H1 (cell line): ENCODE results near the gene SLC35E3. TPM values are rescaled to one million over a fixed set of nuclear protein-coding genes. Genes with fewer than 3 reads are reported as not detected.

Source experiments
- CTCF ChIA-PET: fragments of 300-600 bp; sonication (Branson Sonifier 250); formaldehyde crosslinking; loops from one replicate; lab custom pipeline; 2021; ENCODE audit not compliant: partially characterized antibody; lab: Charles Lee
- POLR2A ChIA-PET: fragments of 300-600 bp; sonication (Branson Sonifier 250); formaldehyde crosslinking; loops from one replicate; lab custom pipeline; 2021; ENCODE audit warnings: inconsistent platforms; ENCODE audit not compliant: partially characterized antibody; lab: Charles Lee
- DNase-seq, 2 experiments: peaks; one replicate each; pipeline versions ENCODE4 v3.0.0 to v3.0.0-alpha.2; 2010 to 2022; ENCODE audit warnings: low spot score in 2 of 2, low read depth in 1 of 2, mixed read lengths in 1 of 2
- FAIRE-seq: peaks from 2 replicates; lab custom pipeline; 2011; peaks lifted over from hg19 to GRCh38; lab: Jason Lieb, UNC
- H2AFZ ChIP-seq: 2 replicates; pipeline ENCODE4 v1.8.1; 2012; ENCODE audit warnings: low read length, inconsistent platforms
- H2AK5ac ChIP-seq: 2 replicates; pipeline ENCODE4 v1.6.1; 2013; ENCODE audit warnings: low read depth, low read length
- H2BK120ac ChIP-seq: replicated peaks from 2 replicates; pipeline ENCODE3; 2013; ENCODE audit warnings: low read depth, low read length, inconsistent platforms
- H2BK12ac ChIP-seq: 2 replicates; pipeline ENCODE4 v1.6.1; 2013; ENCODE audit warnings: low read depth, low read length
- H2BK15ac ChIP-seq: 2 replicates; pipeline ENCODE4 v1.6.1; 2013; ENCODE audit warnings: low read length
- H2BK20ac ChIP-seq: 2 replicates; pipeline ENCODE4 v1.6.1; 2013; ENCODE audit warnings: low read length
- H2BK5ac ChIP-seq: 2 replicates; pipeline ENCODE4 v1.6.1; 2013; ENCODE audit warnings: low read depth, low read length
- H3K14ac ChIP-seq: 2 replicates; pipeline ENCODE4 v1.6.1; 2013; ENCODE audit warnings: inconsistent platforms; ENCODE audit not compliant: insufficient read length
- H3K18ac ChIP-seq: 2 replicates; pipeline ENCODE4 v1.6.1; 2013; ENCODE audit warnings: low read length; ENCODE audit errors: extremely low read depth
- H3K23ac ChIP-seq: 2 replicates; pipeline ENCODE4 v1.6.1; 2013; ENCODE audit warnings: inconsistent platforms; ENCODE audit not compliant: insufficient read length
- H3K23me2 ChIP-seq: 2 replicates; pipeline ENCODE4 v1.6.1; 2013; ENCODE audit warnings: low read depth, low read length
- H3K27ac ChIP-seq: 2 replicates; pipeline ENCODE4 v1.6.1; 2011; ENCODE audit warnings: low read depth, low read length, inconsistent platforms
- H3K27me3 ChIP-seq, 4 experiments: replicated peaks in 1 of 4; 1 replicate in 1 of 4; 2 replicates in 3 of 4; pipeline versions ENCODE4 v1.6.1 to v1.8.1; 2011 to 2013; ENCODE audit warnings: low read length in 3 of 4, mild to moderate bottlenecking in 3 of 4, inconsistent platforms in 2 of 4, mixed read lengths in 2 of 4, moderate library complexity in 1 of 4; ENCODE audit not compliant: control insufficient read depth in 3 of 4, insufficient read depth in 3 of 4; ENCODE audit errors: extremely low read depth in 1 of 4
- H3K36me3 ChIP-seq, 4 experiments: 2 replicates each; pipeline versions ENCODE4 v1.6.1 to v1.8.1; 2011 to 2013; ENCODE audit warnings: mild to moderate bottlenecking in 4 of 4, low read length in 3 of 4, moderate library complexity in 2 of 4, control low read depth in 1 of 4, inconsistent platforms in 1 of 4; ENCODE audit not compliant: insufficient read depth in 4 of 4, control insufficient read depth in 2 of 4
- H3K4ac ChIP-seq: replicated peaks from 2 replicates; pipeline ENCODE3; 2013; ENCODE audit warnings: low read length, low read depth, mixed read lengths, inconsistent platforms; ENCODE audit not compliant: insufficient read length
- H3K4me1 ChIP-seq, 4 experiments: replicated peaks in 1 of 4; 1 replicate in 1 of 4; 2 replicates in 3 of 4; pipeline versions ENCODE4 v1.6.1 to v1.8.1; 2011 to 2013; ENCODE audit warnings: low read length in 3 of 4, inconsistent platforms in 2 of 4, mixed read lengths in 1 of 4; ENCODE audit not compliant: insufficient read depth in 4 of 4, control insufficient read depth in 3 of 4
- H3K4me2 ChIP-seq, 2 experiments: 2 replicates each; pipeline versions ENCODE4 v1.6.1 to v1.8.1; 2011 to 2013; ENCODE audit warnings: low read depth in 2 of 2, low read length in 2 of 2, control low read depth in 1 of 2, inconsistent platforms in 1 of 2, mild to moderate bottlenecking in 1 of 2; ENCODE audit not compliant: insufficient read depth in 1 of 2
- H3K4me3 ChIP-seq, 4 experiments: fragments of 200-600, 300-600 bp in 1 of 4; sonication (generic), shearing (Covaris generic), sonication (Bioruptor Twin) in 1 of 4; 2 replicates each; pipeline versions ENCODE4 v1.5.1 to v1.8.1; 2011 to 2016; ENCODE audit warnings: low read length in 4 of 4, low read depth in 3 of 4, control low read depth in 2 of 4, inconsistent platforms in 2 of 4, mild to moderate bottlenecking in 2 of 4, mixed read lengths in 1 of 4, moderate library complexity in 1 of 4; ENCODE audit not compliant: insufficient read depth in 2 of 4; ENCODE audit errors: extremely low read depth in 1 of 4
- H3K56ac ChIP-seq: replicated peaks from 2 replicates; pipeline ENCODE3; 2013; ENCODE audit warnings: low read depth, mild to moderate bottlenecking, mixed read lengths, low read length, inconsistent platforms; ENCODE audit not compliant: insufficient read length
- H3K79me1 ChIP-seq: 2 replicates; pipeline ENCODE4 v1.6.1; 2013; ENCODE audit warnings: low read depth, low read length, control low read depth
- H3K79me2 ChIP-seq, 2 experiments: 2 replicates each; pipeline versions ENCODE4 v1.6.1 to v1.8.1; 2012 to 2013; ENCODE audit warnings: low read length in 2 of 2, mild to moderate bottlenecking in 2 of 2, inconsistent platforms in 1 of 2; ENCODE audit not compliant: insufficient read depth in 2 of 2, control insufficient read depth in 1 of 2
- H3K9ac ChIP-seq, 4 experiments: replicated peaks in 1 of 4; 1 replicate in 1 of 4; 2 replicates in 3 of 4; pipeline versions ENCODE4 v1.6.1 to v1.8.1; 2011 to 2013; ENCODE audit warnings: low read depth in 3 of 4, low read length in 3 of 4, control low read depth in 2 of 4, mild to moderate bottlenecking in 2 of 4, moderate library complexity in 2 of 4, inconsistent platforms in 1 of 4; ENCODE audit errors: extremely low read depth in 1 of 4
- H3K9me3 ChIP-seq, 2 experiments: 2 replicates each; pipeline versions ENCODE4 v1.6.1 to v1.8.1; 2012 to 2013; ENCODE audit warnings: mild to moderate bottlenecking in 2 of 2, moderate library complexity in 2 of 2, control low read depth in 1 of 2, inconsistent platforms in 1 of 2, low read depth in 1 of 2, low read length in 1 of 2, mixed read lengths in 1 of 2; ENCODE audit not compliant: insufficient read depth in 2 of 2
- H4K20me1 ChIP-seq, 2 experiments: replicated peaks in 1 of 2; 2 replicates each; pipeline versions ENCODE3 to v1.8.1; 2011 to 2013; ENCODE audit warnings: inconsistent platforms in 2 of 2, low read length in 2 of 2, mild to moderate bottlenecking in 1 of 2; ENCODE audit not compliant: insufficient read depth in 2 of 2, control insufficient read depth in 1 of 2
- H4K5ac ChIP-seq: 2 replicates; pipeline ENCODE4 v1.6.1; 2013; ENCODE audit warnings: low read length, low read depth, mixed read lengths, inconsistent platforms; ENCODE audit not compliant: insufficient read length
- H4K8ac ChIP-seq: 2 replicates; pipeline ENCODE4 v1.8.0; 2013; ENCODE audit warnings: mild to moderate bottlenecking, moderate library complexity, low read length, inconsistent platforms; ENCODE audit not compliant: insufficient read depth; ENCODE audit errors: extremely low read depth
- H4K91ac ChIP-seq: replicated peaks from 2 replicates; pipeline ENCODE3; 2013; ENCODE audit warnings: low read length, mixed read lengths, inconsistent platforms; ENCODE audit not compliant: insufficient read length
- BACH1 ChIP-seq: IDR thresholded peaks from 2 replicates; pipeline ENCODE4 v1.6.1; 2012; ENCODE audit warnings: low read length, improper control_type of control experiment
- BRCA1 ChIP-seq: IDR thresholded peaks from 2 replicates; pipeline ENCODE4 v1.6.1; 2012; ENCODE audit warnings: low read depth, low read length, improper control_type of control experiment
- CEBPB ChIP-seq: IDR thresholded peaks from 2 replicates; pipeline ENCODE4 v1.6.1; 2012; ENCODE audit warnings: low read depth, low read length
- CREB1 ChIP-seq: IDR thresholded peaks from 2 replicates; pipeline ENCODE4 v1.6.1; 2012; ENCODE audit warnings: inconsistent platforms
- CTBP2 ChIP-seq: IDR thresholded peaks from 2 replicates; pipeline ENCODE4 v1.7.0; 2011; ENCODE audit warnings: borderline replicate concordance, mild to moderate bottlenecking, moderate library complexity, mixed read lengths, low read length; ENCODE audit not compliant: insufficient read depth, insufficient read length
- EP300 ChIP-seq, 2 experiments: IDR thresholded peaks; 1 replicate in 1 of 2; 2 replicates in 1 of 2; pipeline ENCODE4 v1.6.1; 2011 to 2012; ENCODE audit warnings: low read depth in 2 of 2, low read length in 2 of 2, mild to moderate bottlenecking in 2 of 2, borderline replicate concordance in 1 of 2, inconsistent platforms in 1 of 2, moderate library complexity in 1 of 2
- JUN ChIP-seq: IDR thresholded peaks from 2 replicates; pipeline ENCODE4 v1.6.1; 2011; ENCODE audit warnings: low read depth, mild to moderate bottlenecking, improper control_type of control experiment, low read length
- MAX ChIP-seq: IDR thresholded peaks from 2 replicates; pipeline ENCODE4 v1.6.1; 2012; ENCODE audit warnings: inconsistent platforms
- NRF1 ChIP-seq: IDR thresholded peaks from 2 replicates; pipeline ENCODE4 v1.6.1; 2011; ENCODE audit warnings: mild to moderate bottlenecking, low read depth, low read length, improper control_type of control experiment
- POLR2A ChIP-seq, 2 experiments: IDR thresholded peaks; 1 replicate in 1 of 2; 2 replicates in 1 of 2; pipeline ENCODE4 v1.6.1; 2011; ENCODE audit warnings: low read depth in 2 of 2, low read length in 2 of 2, mild to moderate bottlenecking in 2 of 2; ENCODE audit errors: control extremely low read depth in 1 of 2
- POU5F1 ChIP-seq: IDR thresholded peaks from 2 replicates; pipeline ENCODE4 v1.6.1; 2011; ENCODE audit warnings: low read depth, mild to moderate bottlenecking, low read length, moderate library complexity
- RAD21 ChIP-seq, 2 experiments: IDR thresholded peaks in 1 of 2; conservative IDR thresholded peaks in 1 of 2; 2 replicates each; pipeline ENCODE4 v1.6.1; 2011; ENCODE audit warnings: low read depth in 2 of 2, low read length in 2 of 2, improper control_type of control experiment in 1 of 2, inconsistent platforms in 1 of 2, mild to moderate bottlenecking in 1 of 2, moderate library complexity in 1 of 2
- TAF7 ChIP-seq: optimal IDR thresholded peaks from 2 replicates; pipeline ENCODE3; 2011; ENCODE audit warnings: low read depth, mild to moderate bottlenecking, inconsistent platforms, low read length, moderate library complexity, borderline replicate concordance
- ZNF274 ChIP-seq: IDR thresholded peaks from 2 replicates; pipeline ENCODE4 v1.7.0; 2012; ENCODE audit warnings: low read length, borderline replicate concordance; ENCODE audit errors: extremely low read depth
- WGBS, 2 experiments: shearing (Covaris generic) in 1 of 2; methylation state at CpG; one replicate each; pipeline versions ENCODE4 v1.1.6 to v1.1.7; 2013 to 2015; ENCODE audit warnings: low lambda C conversion rate in 2 of 2, mixed read lengths in 2 of 2, inconsistent platforms in 1 of 2, low coverage in 1 of 2, missing lambda C conversion rate in 1 of 2; ENCODE audit not compliant: insufficient replicate concordance in 2 of 2, insufficient coverage in 1 of 2, insufficient read length in 1 of 2; ENCODE audit errors: extremely low coverage in 1 of 2, missing lambda C conversion rate in 1 of 2; 5-methylcytosine and 5-hydroxymethylcytosine counted together
- polyA plus RNA-seq, 7 experiments: library from polyadenylated mRNA; depleted of rRNA in 3 of 7; stranded (reverse) in 5 of 7; unstranded in 2 of 7; fragments of >200 nt in 5 of 7; fragments of 200-250 nt in 2 of 7; gene quantifications; 1 replicate in 5 of 7; 2 replicates in 1 of 7; 4 replicates in 1 of 7; pipeline versions ENCODE4 v1.2.1 to v1.2.3, GENCODE V29; 2011 to 2013; ENCODE audit warnings: missing spikeins in 2 of 7, mixed read lengths in 2 of 7
- total RNA-seq: library from RNA; stranded (reverse); fragmentation: NEBNext Ultra II Directional; extraction: Animal tissue kit (Norgen Biotek cat#: 25700); gene quantifications from 2 replicates; pipeline ENCODE4 v1.2.1, GENCODE V29; 2021

SLC35E3 gene
- total and polyA plus RNA-seq, 2 of the 8 experiments (the other 6 are each of a cell fraction or from before 2014, with no cell fraction given): 10.0 to 10.9 TPM

GRCh38 chr12:68743356-68743755 is 2.6 kb upstream of the SLC35E3 start:
- Histone ChIP-seq H2BK12ac (no peak overlapping the region), H2BK20ac (no peak overlapping the region), H2BK120ac (no peak overlapping the region), H3K18ac (no peak overlapping the region), H3K79me2 (peaks cover 0 to 14% of the 10 kb centered on the region in 2 experiments; a peak in 2 of 4 replicates), H4K8ac (no peak overlapping the region), H2BK15ac (no peak overlapping the region), H3K79me1 (no peaks in the 10 kb centered on the region), H4K91ac (no peak overlapping the region), H4K20me1 (no peaks in the 10 kb centered on the region), H4K5ac (no peak overlapping the region), H3K14ac (no peak overlapping the region), H3K9me3 (no peaks in the 10 kb centered on the region), H3K9ac (no peak overlapping the region), H3K27ac (no peak overlapping the region), H3K23me2 (peaks cover 8% of the 10 kb centered on the region), H3K56ac (no peak overlapping the region), H2AK5ac (no peak overlapping the region), H2AFZ (no peak overlapping the region), H3K4ac (no peak overlapping the region), H3K4me1 (no peaks in the 10 kb centered on the region; a peak in 2 of 7 replicates), H3K4me2 (no peak overlapping the region), H2BK5ac (no peak overlapping the region), H3K27me3 (no peaks in the 10 kb centered on the region), H3K23ac (no peak overlapping the region), H3K36me3 (peaks cover 3 to 15% (median 11%) of the 10 kb centered on the region in 4 experiments; a peak in 7 of 8 replicates), H3K4me3 (no peak overlapping the region)
- FAIRE-seq: no peak
- DNase-seq: no peak
- CTCF ChIA-PET: interaction anchor here (0.6 kb wide), 1 partner anchor 77 kb away, joined by 3 read pairs; no protein-coding TSS in a partner anchor
- POLR2A ChIA-PET: no interaction called here
- WGBS, 2 experiments: 97% methylated on average over 2 of the region's 2 CpGs; no CpG with 5 or more reads in 1 of the 2 experiments
- TF ChIP-seq MAX (no peak), CEBPB (no peak), POU5F1 (no peak), CTBP2 (no peak), JUN (no peak), CREB1 (no peak), EP300 (IDR thresholded peaks at IDR 0.05; ENCODE audit: borderline replicate concordance in 1 of 2, low read depth in 2 of 2, low read length in 2 of 2) (no peak), NRF1 (no peak), BRCA1 (no peak), RAD21 (IDR thresholded peaks at IDR 0.05 in 1 of 2, conservative IDR thresholded peaks at IDR 0.05 in 1 of 2; ENCODE audit: low read depth in 2 of 2, low read length in 2 of 2) (no peak), BACH1 (no peak), ZNF274 (no peak), POLR2A (IDR thresholded peaks at IDR 0.05; ENCODE audit: control extremely low read depth in 1 of 2, low read depth in 2 of 2, low read length in 2 of 2) (no peak), TAF7 (no peak)
